ENCODE measurements around the gene PRICKLE1.

The PRICKLE1 gene

GRCh38 chr12:42589465-42590329 lies at the start of gene PRICKLE1:
Gene PRICKLE1, minus strand, starts transcription at chr12:42589746. Its CDS starts 117,230 bp downstream, at chr12:42472516.
- no peak for DNase-seq

GRCh38 chr12:42638697-42639096 lies 49.2 kb upstream of the PRICKLE1 start:
- DNase-seq = no peak

- no peak for DNase-seq
These were observed 48.5 kb upstream of the PRICKLE1 start for GRCh38 chr12:42638011-42638410.

DNA sequence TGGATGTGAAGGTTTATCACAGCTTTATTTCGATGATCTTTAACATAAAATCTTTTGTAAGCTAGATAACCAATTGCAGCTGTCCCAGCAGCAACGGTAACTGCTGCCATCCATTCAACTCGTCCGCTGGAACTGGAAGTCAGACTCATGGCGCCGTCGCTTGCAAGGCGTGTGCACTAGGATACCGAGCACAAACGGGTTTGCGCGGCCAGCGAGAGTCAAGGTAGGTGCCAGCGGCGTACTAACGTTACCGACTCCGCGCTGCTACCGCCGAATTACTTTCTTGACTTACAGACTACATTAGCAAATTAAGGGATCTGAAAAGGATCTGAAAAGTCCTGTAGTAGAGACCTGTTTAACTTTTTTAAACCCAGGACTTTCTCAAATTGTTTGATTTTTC lies 47.4 kb upstream of the PRICKLE1 start:
- no peak for DNase-seq

DNA sequence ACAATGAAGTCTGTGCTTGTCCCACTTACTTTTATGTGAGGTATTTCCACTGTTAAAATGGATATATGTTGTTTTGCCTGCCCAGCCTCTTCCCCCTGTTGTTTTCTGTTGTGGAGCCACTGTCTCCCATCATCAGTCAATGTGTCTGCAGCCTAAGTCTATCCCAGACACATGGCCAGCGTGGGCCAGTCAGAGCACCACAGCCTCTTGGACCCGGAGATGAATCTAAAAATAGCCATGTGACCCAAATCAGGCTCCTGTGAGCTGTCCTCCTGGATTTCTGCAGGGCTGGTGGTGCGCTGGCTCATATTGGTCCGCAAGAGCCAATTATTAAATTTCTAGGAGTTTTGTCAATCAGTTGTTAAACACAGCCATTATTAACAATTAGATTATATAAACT lies 44.0 kb upstream of the PRICKLE1 start:
- DNase-seq = no peak

DNA sequence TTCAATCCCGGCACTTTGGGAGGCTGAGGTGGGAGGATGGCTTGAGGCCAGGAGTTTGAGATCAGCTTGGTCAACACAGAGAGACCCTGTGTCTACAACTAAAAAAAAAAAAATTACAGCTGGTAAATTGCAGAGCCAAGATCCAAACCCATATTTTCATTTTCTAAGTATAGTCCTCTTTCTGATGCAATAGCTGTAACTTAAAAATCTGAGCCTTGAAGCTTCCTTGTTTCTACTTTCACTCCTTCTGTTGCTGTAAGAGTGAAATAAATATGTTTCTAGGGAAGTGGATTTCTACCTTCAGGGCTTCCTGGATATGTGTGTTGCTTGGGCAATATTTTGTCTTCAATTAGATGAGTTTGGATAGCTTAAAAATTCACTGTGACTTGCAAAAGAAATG lies 42.0 kb upstream of the PRICKLE1 start:
- DNase-seq = no peak

GRCh38 chr12:42630314-42630713 lies 40.8 kb upstream of the PRICKLE1 start:
- no peak for DNase-seq

GRCh38 chr12:42627151-42627550 lies 37.6 kb upstream of the PRICKLE1 start:
- no peak for DNase-seq

DNA sequence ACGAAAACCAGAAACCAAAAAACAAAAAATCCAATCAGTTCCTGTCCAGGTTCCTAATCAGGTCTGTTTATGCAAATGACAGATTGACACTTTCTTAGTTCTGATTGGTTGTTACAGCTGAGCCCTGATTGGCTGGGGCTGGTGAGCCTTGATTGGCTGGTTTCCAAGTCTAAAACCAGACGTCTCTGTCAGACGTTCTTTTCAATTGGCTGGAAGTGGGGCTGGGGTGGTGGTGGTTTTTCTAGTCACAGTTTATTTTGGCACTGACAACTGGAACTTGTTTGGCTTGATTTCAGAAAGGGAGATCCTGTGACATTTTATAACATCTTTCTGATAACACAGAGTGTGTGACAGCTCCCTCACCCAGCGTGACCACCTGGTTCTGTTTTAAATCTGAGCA lies 36.1 kb upstream of the PRICKLE1 start:
- DNase-seq = no peak

GRCh38 chr12:42617622-42618021 lies 28.1 kb upstream of the PRICKLE1 start:
- DNase-seq = no peak

DNA sequence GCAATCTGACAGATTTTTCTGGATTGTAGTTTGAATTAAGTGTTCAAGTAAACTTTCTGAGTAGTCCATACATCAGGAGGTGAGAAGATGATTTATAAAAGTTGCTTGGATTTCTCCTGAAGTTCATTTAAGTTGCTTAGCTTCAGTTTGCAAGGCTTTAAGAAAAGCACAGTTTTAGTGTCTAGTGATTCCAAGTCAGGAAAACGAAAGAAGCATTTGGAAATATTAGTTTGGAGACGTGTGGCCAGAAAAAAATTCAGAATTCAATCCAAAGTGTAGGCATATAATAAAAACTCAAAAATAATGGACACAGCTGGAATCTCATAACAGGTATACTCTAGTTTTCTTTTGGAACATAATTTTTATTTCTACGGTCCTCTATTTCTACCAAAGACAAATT lies 25.5 kb upstream of the PRICKLE1 start:
- no peak for DNase-seq

DNA sequence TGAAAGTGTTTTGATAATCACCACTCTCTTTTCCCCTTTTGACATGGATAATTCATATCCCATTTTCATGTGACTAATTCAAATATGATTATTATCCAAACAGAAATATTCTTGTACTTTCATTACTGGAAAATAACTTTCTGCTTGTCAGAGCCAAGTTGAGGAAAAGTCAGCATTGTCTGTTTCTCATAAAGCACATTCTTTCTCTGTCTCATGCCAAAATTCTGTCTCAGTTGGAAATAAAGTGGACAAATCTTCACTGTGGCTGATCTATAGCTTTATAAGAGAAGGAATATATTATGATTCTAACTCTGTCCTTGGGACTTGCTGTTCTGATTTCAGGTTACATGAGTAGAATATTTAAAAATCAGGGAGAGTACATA lies 22.7 kb upstream of the PRICKLE1 start:
- no peak for DNase-seq

DNA sequence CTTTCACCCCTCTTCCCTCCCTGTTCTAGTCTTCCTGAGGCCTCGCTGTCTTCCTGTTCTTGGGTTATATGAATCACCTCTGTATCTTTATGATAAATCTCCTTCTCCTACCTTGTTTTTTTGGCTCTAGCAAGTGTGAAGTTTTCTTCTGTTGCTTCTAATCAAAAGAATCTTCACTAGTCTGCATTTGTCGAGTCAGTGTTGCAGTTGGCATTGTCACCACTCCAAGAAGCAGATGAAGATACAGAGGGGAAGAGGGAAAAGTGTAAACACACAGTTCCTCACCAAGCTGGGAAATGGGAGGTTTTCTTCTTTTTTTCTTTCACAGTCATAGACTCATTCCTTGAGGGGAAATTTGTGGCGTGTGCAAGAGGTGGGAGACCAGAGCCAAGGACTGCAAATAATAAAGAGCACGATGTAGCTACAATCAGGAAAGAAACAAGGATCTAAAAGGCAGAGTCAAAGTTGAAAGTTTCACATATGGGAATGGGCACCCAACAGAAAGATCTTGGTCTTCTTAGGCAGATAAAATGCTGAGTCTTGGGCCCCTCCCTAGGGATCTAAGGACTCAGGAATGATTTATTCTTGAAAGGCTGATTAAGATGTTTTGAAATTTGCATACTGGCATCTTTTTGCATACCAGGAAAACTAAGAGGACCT lies 22.2 kb upstream of the PRICKLE1 start:
- DNase-seq = no peak

DNA sequence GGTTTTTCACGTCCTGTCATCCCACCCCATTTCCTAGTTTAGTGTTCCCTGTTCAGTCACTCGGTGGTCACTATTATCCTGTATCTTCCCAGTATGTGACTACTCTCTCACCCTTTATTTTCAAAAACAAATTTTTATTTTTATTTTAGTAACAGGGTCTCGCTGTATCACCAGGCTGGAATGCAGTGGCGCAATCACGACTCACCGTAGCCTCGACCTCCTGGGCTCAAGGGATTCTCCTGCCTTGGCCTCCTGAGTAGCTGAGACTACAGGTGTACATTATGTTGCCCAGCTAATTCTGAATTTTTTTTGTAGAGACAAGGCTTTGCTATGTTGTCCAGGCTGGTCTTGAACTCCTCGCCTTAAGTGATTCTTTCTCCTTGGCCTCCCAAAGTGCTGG lies 20.1 kb upstream of the PRICKLE1 start:
- DNase-seq = no peak

DNA sequence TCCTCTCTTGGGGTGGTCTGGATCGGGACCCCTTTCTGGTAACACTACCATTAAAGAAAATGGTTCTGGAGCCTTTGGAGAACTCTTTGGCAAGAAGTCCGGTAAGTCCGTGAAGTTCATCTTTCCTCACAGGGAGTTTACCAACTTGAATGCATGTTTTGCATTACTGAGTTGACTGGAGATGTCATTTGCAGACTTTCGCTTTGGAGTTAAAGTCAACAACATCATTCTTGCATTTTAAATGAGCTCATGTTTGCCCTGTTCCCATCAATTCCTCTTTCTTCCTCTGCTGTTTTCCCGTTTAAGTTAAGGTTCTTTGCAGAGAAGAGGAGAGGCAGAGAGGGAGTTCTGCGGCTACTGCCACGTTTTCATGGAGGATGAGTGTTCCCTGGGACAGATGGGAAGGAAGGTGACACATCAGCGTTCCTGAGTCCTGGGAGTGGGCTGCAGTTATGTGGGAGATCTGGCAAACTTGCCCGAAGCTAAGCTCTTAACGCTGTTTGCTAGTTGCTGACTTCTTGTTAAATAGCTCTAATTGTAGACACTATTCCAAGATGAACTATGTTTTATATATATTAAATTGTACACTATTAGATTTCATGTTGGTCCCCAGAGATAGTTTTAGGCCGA lies 18.8 kb upstream of the PRICKLE1 start:
- DNase-seq = no peak

GRCh38 chr12:42607584-42608058 lies 18.1 kb upstream of the PRICKLE1 start:
- no peak for DNase-seq

GRCh38 chr12:42606471-42606870 lies 16.9 kb upstream of the PRICKLE1 start:
- no peak for DNase-seq

- DNase-seq = no peak
These were observed 16.1 kb upstream of the PRICKLE1 start for GRCh38 chr12:42605685-42606084.

GRCh38 chr12:42603246-42603990 lies 13.9 kb upstream of the PRICKLE1 start:
- no peak for DNase-seq

DNA sequence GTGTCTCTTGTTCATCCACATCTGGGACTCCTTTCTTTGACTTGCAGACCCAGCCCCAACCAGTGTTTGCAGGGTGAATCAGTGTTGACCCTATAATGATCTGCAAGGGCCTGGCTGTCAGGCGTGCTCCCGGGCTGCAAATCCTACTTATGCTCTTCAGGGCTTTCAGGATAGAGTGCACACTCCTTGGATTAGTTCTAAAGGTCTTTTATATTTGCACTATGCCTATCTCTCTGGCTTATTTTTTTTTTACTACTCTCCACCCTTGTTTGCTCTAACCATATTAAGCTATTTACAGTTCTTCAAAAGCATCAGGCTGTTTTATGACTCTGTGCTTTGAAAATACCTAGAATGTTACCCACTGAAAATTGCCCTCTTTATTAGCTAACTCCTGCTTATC lies 4.3 kb upstream of the PRICKLE1 start:
- no peak for DNase-seq

GRCh38 chr12:42590330-42590934 lies 886 bp upstream of the PRICKLE1 start:
- DNase-seq = no peak

Data from GDM1 (cell line).